HepG2 (cell line): ENCODE results near the gene GRB7. TPM values are rescaled to one million over a fixed set of nuclear protein-coding genes. Genes with fewer than 3 reads are reported as not detected.

Experiments
- ATRX ChIP-seq: sonication (generic); formaldehyde crosslinking; IDR thresholded peaks from 2 replicates; pipeline ENCODE4 v1.4.0; 2020; ENCODE audit warnings: missing genetic modification reagents, borderline replicate concordance
- CAMTA2 ChIP-seq: sonication (generic); formaldehyde crosslinking; IDR thresholded peaks from 2 replicates; pipeline ENCODE4 v1.4.0; 2020; ENCODE audit warnings: mild to moderate bottlenecking, missing genetic modification reagents, borderline replicate concordance
- CBX5 ChIP-seq: sonication (generic); formaldehyde crosslinking; IDR thresholded peaks from 2 replicates; pipeline ENCODE4 v1.4.0; 2020; ENCODE audit warnings: missing genetic modification reagents, borderline replicate concordance
- HDAC2 ChIP-seq: sonication (generic); formaldehyde crosslinking; IDR thresholded peaks from 2 replicates; pipeline ENCODE4 v1.4.0; 2020; ENCODE audit warnings: missing genetic modification reagents
- JARID2 ChIP-seq: sonication (generic); formaldehyde crosslinking; IDR thresholded peaks from 2 replicates; pipeline ENCODE4 v1.8.1; 2023; ENCODE audit warnings: missing genetic modification reagents, inconsistent platforms; ENCODE audit not compliant: insufficient replicate concordance
- LBX2 ChIP-seq: sonication (generic); formaldehyde crosslinking; IDR thresholded peaks from 2 replicates; pipeline ENCODE4 v1.5.0; 2020; ENCODE audit warnings: missing genetic modification reagents, mild to moderate bottlenecking, borderline replicate concordance
- MED8 ChIP-seq: sonication (generic); formaldehyde crosslinking; IDR thresholded peaks from 2 replicates; pipeline ENCODE4 v1.8.1; 2023; ENCODE audit warnings: mild to moderate bottlenecking, missing genetic modification reagents; ENCODE audit not compliant: insufficient replicate concordance
- PAXIP1 ChIP-seq: sonication (generic); formaldehyde crosslinking; conservative IDR thresholded peaks from 2 replicates; pipeline ENCODE4 v1.4.0; 2020; ENCODE audit warnings: mild to moderate bottlenecking, missing genetic modification reagents, moderate library complexity
- REPIN1 ChIP-seq: sonication (generic); formaldehyde crosslinking; IDR thresholded peaks from 2 replicates; pipeline ENCODE4 v1.8.0; 2022; ENCODE audit warnings: missing genetic modification reagents, low read depth, mild to moderate bottlenecking, borderline replicate concordance
- RNF219 ChIP-seq: sonication (generic); formaldehyde crosslinking; IDR thresholded peaks from 2 replicates; pipeline ENCODE4 v1.5.0; 2020; ENCODE audit warnings: mild to moderate bottlenecking, missing genetic modification reagents
- TAF15 ChIP-seq: fragments of 200-400 bp; formaldehyde crosslinking; IDR thresholded peaks from one replicate; pipeline ENCODE4 v1.6.1; 2018; ENCODE audit warnings: mild to moderate bottlenecking, low read depth, low read length; ENCODE audit not compliant: poor library complexity, severe bottlenecking
- TFDP2 ChIP-seq: sonication (generic); formaldehyde crosslinking; IDR thresholded peaks from 2 replicates; pipeline ENCODE4 v1.4.0; 2020; ENCODE audit warnings: missing genetic modification reagents
- ZBTB49 ChIP-seq: sonication (generic); formaldehyde crosslinking; IDR thresholded peaks from 2 replicates; pipeline ENCODE4 v1.4.0; 2020; ENCODE audit warnings: missing genetic modification reagents, borderline replicate concordance
- ZNF276 ChIP-seq: sonication (generic); formaldehyde crosslinking; IDR thresholded peaks from 2 replicates; pipeline ENCODE4 v1.4.0; 2020; ENCODE audit warnings: mild to moderate bottlenecking, low read depth, missing genetic modification reagents
- ZNF75D ChIP-seq: sonication (generic); formaldehyde crosslinking; IDR thresholded peaks from 2 replicates; pipeline ENCODE4 v1.8.1; 2023; ENCODE audit warnings: missing genetic modification reagents, mild to moderate bottlenecking, borderline replicate concordance
- polyA plus RNA-seq, 8 experiments: library from polyadenylated mRNA; depleted of rRNA in 3 of 8; stranded (reverse) in 7 of 8; unstranded in 1 of 8; fragments of >200 nt; fragmentation: Illumina TruSeq in 4 of 8; extraction: Trizol in 4 of 8; gene quantifications; 2 replicates each; pipeline versions ENCODE4 v1.2.1 to v1.2.3, GENCODE V29; 2011 to 2016; ENCODE audit warnings: low read depth in 4 of 8, missing spikeins in 1 of 8, mixed read lengths in 1 of 8; ENCODE audit not compliant: insufficient read depth in 1 of 8
- total RNA-seq, 5 experiments: library from RNA; depleted of rRNA; stranded (reverse); fragments of >200 nt; fragmentation: Illumina TruSeq; extraction: Trizol; gene quantifications; 2 replicates each; pipeline ENCODE4 v1.2.3, GENCODE V29; 2016; ENCODE audit warnings: low read depth in 1 of 5

Gene GRB7
- total and polyA plus RNA-seq, 2 of the 13 experiments (the other 11 are each of a cell fraction or from before 2014, with no cell fraction given) = 60.2 to 77.7 TPM

GRCh38 chr17:39730095-39730921, 7.4 kb upstream of the GRB7 start, which contains the start of gene MIEN1 (continued):
- TF ChIP-seq CBX5 (peak; percentile 64; the same call in 1 of the 2 replicates), ATRX (CRISPR knock-in tag) (no peak), ZNF276 (CRISPR knock-in tag) (no peak; the same call in 1 of the 2 replicates), TAF15 (peak; percentile 73), REPIN1 (CRISPR knock-in tag) (peak; percentile 90), PAXIP1 (peak; percentile 73), RNF219 (CRISPR knock-in tag) (no peak), JARID2 (CRISPR knock-in tag) (no peak), MED8 (CRISPR knock-in tag) (no peak), HDAC2 (CRISPR knock-in tag) (peak; percentile 84), ZNF75D (CRISPR knock-in tag) (no peak), TFDP2 (CRISPR knock-in tag) (peak; percentile 73), LBX2 (no peak), ZBTB49 (CRISPR knock-in tag) (no peak), CAMTA2 (no peak)
